HCT116 (cell line): ENCODE data around the gene PGAP6. TPM values are rescaled to one million over a fixed set of nuclear protein-coding genes. Genes with fewer than 3 reads are reported as not detected.

ENCODE experiments used
- ATAC-seq: fragments of 200-7000 bp; cut with Tn5 transposase; 2 replicates; pipeline ENCODE4 v1.9.1; 2020; ENCODE audit warnings: mild to moderate bottlenecking, moderate library complexity
- BruUV-seq: library from RNA; stranded (reverse); fragments of 400-500 nt; replicated peaks from 2 replicates; lab custom pipeline; 2021; lab: Mats Ljungman, UMichigan
- CTCF ChIA-PET: fragments of 300-600 bp; sonication (Branson Sonifier 250); formaldehyde crosslinking; loops from one replicate; lab custom pipeline; 2021; ENCODE audit warnings: antibody characterized with exemption; lab: Charles Lee
- POLR2A ChIA-PET: fragments of 300-600, 350-600 bp; sonication (Branson Sonifier 250); formaldehyde crosslinking; loops from one replicate; lab custom pipeline; 2021; ENCODE audit warnings: antibody characterized with exemption; lab: Charles Lee
- RAD21 ChIA-PET, 2 experiments: fragments of 300-600 bp; sonication (Branson Sonifier 250); formaldehyde crosslinking; loops; one replicate each; lab custom pipeline; 2023; ENCODE audit warnings: low total read pairs in 2 of 2; ENCODE audit not compliant: uncharacterized antibody in 2 of 2, unreplicated experiment in 2 of 2, low non-redundant PET in 1 of 2; lab: Charles Lee
- DNase-seq: peaks from one replicate; pipeline ENCODE4 v3.0.0-alpha.2; 2010; ENCODE audit warnings: low read depth, low spot score
- H2AFZ ChIP-seq: fragments of 200-600 bp; shearing (Covaris generic), sonication (generic); 2 replicates; pipeline ENCODE4 v1.6.1; 2017; ENCODE audit warnings: low read depth, mixed run types, mixed read lengths, antibody characterized with exemption, low read length; ENCODE audit not compliant: poor library complexity, severe bottlenecking
- H3K27ac ChIP-seq: 2 replicates; pipeline ENCODE4 v1.5.1; 2012; ENCODE audit warnings: low read depth, low read length
- H3K27me3 ChIP-seq: fragments of 200-600 bp; sonication (generic); 2 replicates; pipeline ENCODE4 v1.6.1; 2016; ENCODE audit warnings: mixed run types, low read length, mixed read lengths; ENCODE audit not compliant: insufficient read depth
- H3K36me3 ChIP-seq, 2 experiments: fragments of 200-500 bp in 1 of 2; fragments of 200-600 bp in 1 of 2; sonication (Bioruptor generic) in 1 of 2; sonication (generic) in 1 of 2; 2 replicates each; pipeline versions ENCODE4 v1.5.1 to v1.6.1; 2014 to 2016; ENCODE audit warnings: low read length in 2 of 2, inconsistent platforms in 1 of 2, mixed read lengths in 1 of 2, mixed run types in 1 of 2; ENCODE audit not compliant: insufficient read depth in 2 of 2, control insufficient read depth in 1 of 2
- H3K4me1 ChIP-seq, 2 experiments: fragments of 200-600 bp in 1 of 2; sonication (generic) in 1 of 2; 2 replicates each; pipeline versions ENCODE4 v1.5.1 to v1.6.1; 2012 to 2017; ENCODE audit warnings: low read length in 2 of 2, inconsistent platforms in 1 of 2, mild to moderate bottlenecking in 1 of 2, mixed read lengths in 1 of 2, mixed run types in 1 of 2, moderate library complexity in 1 of 2; ENCODE audit not compliant: insufficient read depth in 2 of 2, control insufficient read depth in 1 of 2
- H3K4me2 ChIP-seq: fragments of 200-600 bp; sonication (generic); 2 replicates; pipeline ENCODE4 v1.6.1; 2017; ENCODE audit warnings: mixed run types, low read length, mixed read lengths
- H3K4me3 ChIP-seq, 2 experiments: fragments of 200-600 bp in 1 of 2; sonication (generic) in 1 of 2; replicated peaks in 1 of 2; 2 replicates each; pipeline ENCODE4 v1.5.1; 2011 to 2016; ENCODE audit warnings: low read length in 2 of 2, control low read depth in 1 of 2, low read depth in 1 of 2, mild to moderate bottlenecking in 1 of 2, mixed read lengths in 1 of 2, mixed run types in 1 of 2
- H3K79me2 ChIP-seq: fragments of 200-600 bp; sonication (generic); 2 replicates; pipeline ENCODE4 v1.6.1; 2017; ENCODE audit warnings: mild to moderate bottlenecking, mixed run types, low read length, moderate library complexity, mixed read lengths; ENCODE audit not compliant: insufficient read depth
- H3K9ac ChIP-seq: fragments of 200-600 bp; sonication (generic); 2 replicates; pipeline ENCODE4 v1.6.1; 2016; ENCODE audit warnings: low read length, mixed read lengths
- H3K9me2 ChIP-seq: fragments of 200-600 bp; sonication (generic), shearing (Covaris generic); 2 replicates; pipeline ENCODE4 v1.6.1; 2017; ENCODE audit warnings: mixed run types, mild to moderate bottlenecking, moderate library complexity; ENCODE audit not compliant: insufficient read depth
- H3K9me3 ChIP-seq, 2 experiments: fragments of 200-500 bp in 1 of 2; fragments of 200-600 bp in 1 of 2; sonication (Bioruptor generic) in 1 of 2; sonication (generic) in 1 of 2; 2 replicates each; pipeline ENCODE4 v1.6.1; 2014 to 2017; ENCODE audit warnings: low read length in 2 of 2, mixed read lengths in 2 of 2, inconsistent platforms in 1 of 2, low read depth in 1 of 2, mild to moderate bottlenecking in 1 of 2, mixed run types in 1 of 2, moderate library complexity in 1 of 2; ENCODE audit not compliant: control insufficient read depth in 1 of 2, insufficient read depth in 1 of 2
- H4K20me1 ChIP-seq: fragments of 200-600 bp; sonication (generic), shearing (Covaris generic); 2 replicates; pipeline ENCODE4 v1.6.1; 2017; ENCODE audit warnings: mixed run types, mild to moderate bottlenecking, moderate library complexity; ENCODE audit not compliant: insufficient read depth
- ATF3 ChIP-seq: IDR thresholded peaks from 2 replicates; pipeline ENCODE4 v1.6.1; 2012
- REST ChIP-seq: IDR thresholded peaks from 2 replicates; pipeline ENCODE4 v1.6.1; 2012; ENCODE audit warnings: low read depth
- TCF7L2 ChIP-seq: IDR thresholded peaks from 2 replicates; pipeline ENCODE4 v1.7.0; 2011; ENCODE audit warnings: borderline replicate concordance, inconsistent platforms; ENCODE audit not compliant: insufficient read depth, insufficient read length; ENCODE audit errors: extremely low read depth
- YY1 ChIP-seq: IDR thresholded peaks from 2 replicates; pipeline ENCODE4 v1.6.1; 2011; ENCODE audit warnings: low read length, low read depth, moderate library complexity, mild to moderate bottlenecking; ENCODE audit not compliant: insufficient replicate concordance; ENCODE audit errors: extremely low read depth
- intact Hi-C: fragments of 100-400 bp; cut with micrococcal nuclease; formaldehyde crosslinking; loops from 2 replicates; pipeline ENCODE4 v1.10.0; 2022
- total RNA-seq: library from RNA; stranded (reverse); gene quantifications from one replicate; pipeline ENCODE4 v1.2.1, GENCODE V29; 2021; ENCODE audit not compliant: unreplicated experiment

The PGAP6 gene
- total RNA-seq, 1 experiment from 2014 or later: 35.4 TPM

GRCh38 chr16:367333-367903, 14.4 kb downstream of the PGAP6 start:
- Histone ChIP-seq H3K9me3 (no peaks in the 10 kb centered on the region), H4K20me1 (no peaks in the 10 kb centered on the region), H3K27me3 (no peaks in the 10 kb centered on the region), H3K36me3 (0 out of 4 replicates have a peak, but pooled peaks cover 0 to 3% of the 10 kb centered on the region in 2 experiments), H3K4me1 (peaks cover 3 to 13% of the 10 kb centered on the region in 2 experiments; a peak in 3 of 4 replicates), H3K27ac (no peak overlapping the region), H3K9ac (no peak overlapping the region), H3K9me2 (no peaks in the 10 kb centered on the region), H3K79me2 (no peaks in the 10 kb centered on the region), H2AFZ (no peak overlapping the region), H3K4me2 (no peak overlapping the region), H3K4me3 (no peak overlapping the region)
- DNase-seq (no peak), ATAC-seq (no peak)
- CTCF ChIA-PET: no interaction called here
- intact Hi-C loops: no loop called here
- BruUV-seq: no TSS peak
- RAD21 ChIA-PET: no interaction called here
- POLR2A ChIA-PET: no interaction called here
- TF ChIP-seq YY1: no peak
- no peak for TF ChIP-seq REST
- no peak for TF ChIP-seq ATF3
- no peak for TF ChIP-seq TCF7L2
